ENCODE data around the gene NUP93. TPM values are rescaled to one million over a fixed set of nuclear protein-coding genes. Genes with fewer than 3 reads are reported as not detected.

NUP93 gene
- total and polyA plus RNA-seq, 4 donors, result 27.4 to 59.9 (median 51.2) TPM

GRCh38 chr16:56755038-56755437 is 25.1 kb downstream of the NUP93 start:
- no peak for DNase-seq
- Histone ChIP-seq H3K27ac (ENCODE audit: low read depth in 1 of 2, low read length in 1 of 2) (no peak overlapping the region), H3K36me3 (ENCODE audit: control insufficient read depth in 4 of 4, insufficient read depth in 4 of 4, low read length in 4 of 4) (peaks cover 1 to 8% (median 5%) of the 10 kb centered on the region in 4 donors), H3K9me3 (ENCODE audit: control insufficient read depth in 4 of 4, insufficient read depth in 3 of 4, low read length in 3 of 4) (peaks cover 0 to 12% (median 0%) of the 10 kb centered on the region in 4 donors), H3K4me3 (no peak overlapping the region), H3K4me1 (ENCODE audit: control insufficient read depth in 5 of 5, insufficient read depth in 5 of 5, low read length in 5 of 5) (peaks cover 0 to 6% (median 3%) of the 10 kb centered on the region in 5 donors), H3K27me3 (ENCODE audit: control insufficient read depth in 3 of 3, insufficient read depth in 3 of 3, low read length in 2 of 3) (no peaks in the 10 kb centered on the region), H3K9ac (ENCODE audit: insufficient read depth in 1 of 2, low read length in 2 of 2) (no peak overlapping the region)
- TF ChIP-seq, protein P1, sequence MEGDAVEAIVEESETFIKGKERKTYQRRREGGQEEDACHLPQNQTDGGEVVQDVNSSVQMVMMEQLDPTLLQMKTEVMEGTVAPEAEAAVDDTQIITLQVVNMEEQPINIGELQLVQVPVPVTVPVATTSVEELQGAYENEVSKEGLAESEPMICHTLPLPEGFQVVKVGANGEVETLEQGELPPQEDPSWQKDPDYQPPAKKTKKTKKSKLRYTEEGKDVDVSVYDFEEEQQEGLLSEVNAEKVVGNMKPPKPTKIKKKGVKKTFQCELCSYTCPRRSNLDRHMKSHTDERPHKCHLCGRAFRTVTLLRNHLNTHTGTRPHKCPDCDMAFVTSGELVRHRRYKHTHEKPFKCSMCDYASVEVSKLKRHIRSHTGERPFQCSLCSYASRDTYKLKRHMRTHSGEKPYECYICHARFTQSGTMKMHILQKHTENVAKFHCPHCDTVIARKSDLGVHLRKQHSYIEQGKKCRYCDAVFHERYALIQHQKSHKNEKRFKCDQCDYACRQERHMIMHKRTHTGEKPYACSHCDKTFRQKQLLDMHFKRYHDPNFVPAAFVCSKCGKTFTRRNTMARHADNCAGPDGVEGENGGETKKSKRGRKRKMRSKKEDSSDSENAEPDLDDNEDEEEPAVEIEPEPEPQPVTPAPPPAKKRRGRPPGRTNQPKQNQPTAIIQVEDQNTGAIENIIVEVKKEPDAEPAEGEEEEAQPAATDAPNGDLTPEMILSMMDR (IDR thresholded peaks at IDR 0.05; ENCODE audit: control extremely low read depth, extremely low read depth), result no peak
- no peak for ATAC-seq (ENCODE audit: insufficient read depth, low FRiP score)

- no peak overlapping the region for H3K9ac ChIP-seq (ENCODE audit: insufficient read depth in 1 of 2, low read length in 2 of 2)
- no peak overlapping the region for H3K27ac ChIP-seq (ENCODE audit: low read depth in 1 of 2, low read length in 1 of 2)
- peaks cover 0 to 6% (median 0%) of the 10 kb centered on the region in 5 donors for H3K4me1 ChIP-seq (ENCODE audit: control insufficient read depth in 5 of 5, insufficient read depth in 5 of 5, low read length in 5 of 5)
- peaks cover 0 to 12% (median 0%) of the 10 kb centered on the region in 4 donors for H3K9me3 ChIP-seq (ENCODE audit: control insufficient read depth in 4 of 4, insufficient read depth in 3 of 4, low read length in 3 of 4)
- no peak for ATAC-seq (ENCODE audit: insufficient read depth, low FRiP score)
- no peak overlapping the region for H3K4me3 ChIP-seq
- peaks cover 1 to 16% (median 4%) of the 10 kb centered on the region in 4 donors for H3K36me3 ChIP-seq (ENCODE audit: control insufficient read depth in 4 of 4, insufficient read depth in 4 of 4, low read length in 4 of 4)
- DNase-seq, result no peak
- TF ChIP-seq, protein P1 (IDR thresholded peaks at IDR 0.05; ENCODE audit: control extremely low read depth, extremely low read depth), result no peak
- no peaks in the 10 kb centered on the region for H3K27me3 ChIP-seq (ENCODE audit: control insufficient read depth in 3 of 3, insufficient read depth in 3 of 3, low read length in 2 of 3)
- 67 to 88% methylated on average over 3 of the region's 3 CpGs for WGBS, 2 donors
Measured at GRCh38 chr16:56758432-56758831, 28.5 kb downstream of the NUP93 start.

GRCh38 chr16:56758930-56759329 is 29.0 kb downstream of the NUP93 start:
- H3K27ac ChIP-seq (ENCODE audit: low read depth in 1 of 2, low read length in 1 of 2), result no peak overlapping the region
- DNase-seq (no peak), ATAC-seq (ENCODE audit: insufficient read depth, low FRiP score) (no peak)
- H3K36me3 ChIP-seq (ENCODE audit: control insufficient read depth in 4 of 4, insufficient read depth in 4 of 4, low read length in 4 of 4), result peaks cover 1 to 16% (median 4%) of the 10 kb centered on the region in 4 donors
- no peak overlapping the region for H3K9ac ChIP-seq (ENCODE audit: insufficient read depth in 1 of 2, low read length in 2 of 2)
- 51 to 80% methylated on average over 4 of the region's 4 CpGs for WGBS, 2 donors
- TF ChIP-seq, protein P1 (IDR thresholded peaks at IDR 0.05; ENCODE audit: control extremely low read depth, extremely low read depth), result no peak
- H3K4me1 ChIP-seq (ENCODE audit: control insufficient read depth in 5 of 5, insufficient read depth in 5 of 5, low read length in 5 of 5), result peaks cover 0 to 6% (median 0%) of the 10 kb centered on the region in 5 donors
- no peak overlapping the region for H3K4me3 ChIP-seq
- H3K9me3 ChIP-seq (ENCODE audit: control insufficient read depth in 4 of 4, insufficient read depth in 3 of 4, low read length in 3 of 4), result peaks cover 0 to 11% (median 0%) of the 10 kb centered on the region in 4 donors
- no peaks in the 10 kb centered on the region for H3K27me3 ChIP-seq (ENCODE audit: control insufficient read depth in 3 of 3, insufficient read depth in 3 of 3, low read length in 2 of 3)
